Lower leg skin (tissue), 3 donors: ENCODE measurements around the gene SPTLC2.

Source experiments
- CTCF ChIP-seq, 3 donors: fragments of 450-650 bp; IDR thresholded peaks; one replicate each; pipeline ENCODE4 v1.5.1; 2016; ENCODE audit warnings: antibody characterized with exemption in 3 of 3, mild to moderate bottlenecking in 3 of 3, moderate library complexity in 2 of 3
- POLR2A ChIP-seq, 2 donors: fragments of 450-650 bp; IDR thresholded peaks; one replicate each; pipeline ENCODE4 v1.6.1; 2016 to 2017; ENCODE audit warnings: antibody characterized with exemption in 2 of 2, mild to moderate bottlenecking in 1 of 2, moderate library complexity in 1 of 2

- TF ChIP-seq CTCF (IDR thresholded peaks at IDR 0.05), result no peak
- no peak for TF ChIP-seq POLR2A (IDR thresholded peaks at IDR 0.05)
Observed at GRCh38 chr14:77616133-77616453, 344 bp downstream of the SPTLC2 start.
